Heart left ventricle (tissue), 13 donors: ENCODE data around the gene CTSF.

ENCODE experiments used
- POLR2A ChIP-seq, 2 donors: fragments of 450-650 bp; IDR thresholded peaks; one replicate each; pipeline ENCODE4 v1.6.1; 2017; ENCODE audit warnings: antibody characterized with exemption in 2 of 2, mild to moderate bottlenecking in 2 of 2, moderate library complexity in 2 of 2
- TF ChIP-seq, protein P1 (sequence below), 12 donors: fragments of 200-600 bp; sonication (generic) in 4 of 12; IDR thresholded peaks; one replicate each; pipeline versions ENCODE4 v1.5.0 to v1.8.0; 2018 to 2022; ENCODE audit warnings: antibody characterized with exemption in 12 of 12, mild to moderate bottlenecking in 5 of 12
- donor health status: ischemic (EF 13 %, LVEDD 7.1; RV severe dilation, severe dysfunction).
- donor health status: DM: no; HTN: yes; CAD: no.
- donor health status: DM: no; HTN: no; CAD: no.
- donor health status: ischemic (EF 25% LVEDD 6.9; RV normal size, moderate dysfunction).
- donor health status: ischemic (EF 25% LVEDD 5.7; RV mildly dilated, moderate dysfunction).
- donor health status: ischemic (EF 35%, LVEDD 5.7; RV mildly dilated, moderate dysfunction).
- donor health status: nonischemic (EF 11% LVEDD 7.7; RV severe dilation, severe dysfunction).
- donor health status: DM: yes; HTN: yes; CAD: no.
- donor health status: PGD.
- donor health status: ischemic (EF 29% LVEDD 5.4; RV normal size, mild dysfunction).
- donor health status: nonischemic (EF 23%, LVEDD 6.1; RV moderate dilation, normal function).

DNA sequence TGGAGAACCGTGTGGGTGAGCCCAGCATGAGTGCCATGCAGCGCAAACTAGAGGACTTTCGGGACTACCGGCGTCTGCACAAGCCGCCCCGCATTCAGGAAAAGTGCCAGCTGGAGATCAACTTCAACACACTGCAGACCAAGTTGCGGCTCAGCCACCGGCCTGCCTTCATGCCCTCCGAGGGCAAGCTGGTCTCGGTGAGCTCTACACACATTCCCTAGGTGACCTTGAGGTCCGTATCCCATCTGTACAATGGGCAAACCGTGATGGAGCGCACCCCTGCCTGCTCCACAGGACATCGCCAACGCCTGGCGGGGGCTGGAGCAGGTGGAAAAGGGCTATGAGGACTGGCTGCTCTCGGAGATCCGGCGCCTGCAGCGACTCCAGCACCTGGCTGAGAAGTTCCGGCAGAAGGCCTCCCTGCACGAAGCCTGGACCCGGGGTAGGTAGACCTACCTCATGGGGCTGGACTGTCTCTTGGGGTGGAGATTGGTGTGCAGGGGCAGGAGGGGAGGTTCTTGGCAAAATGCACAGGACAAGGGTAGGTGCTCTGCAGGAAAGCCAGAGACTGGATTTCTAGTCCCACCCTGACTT, 10.6 kb downstream of the CTSF start:
- TF ChIP-seq, protein P1, sequence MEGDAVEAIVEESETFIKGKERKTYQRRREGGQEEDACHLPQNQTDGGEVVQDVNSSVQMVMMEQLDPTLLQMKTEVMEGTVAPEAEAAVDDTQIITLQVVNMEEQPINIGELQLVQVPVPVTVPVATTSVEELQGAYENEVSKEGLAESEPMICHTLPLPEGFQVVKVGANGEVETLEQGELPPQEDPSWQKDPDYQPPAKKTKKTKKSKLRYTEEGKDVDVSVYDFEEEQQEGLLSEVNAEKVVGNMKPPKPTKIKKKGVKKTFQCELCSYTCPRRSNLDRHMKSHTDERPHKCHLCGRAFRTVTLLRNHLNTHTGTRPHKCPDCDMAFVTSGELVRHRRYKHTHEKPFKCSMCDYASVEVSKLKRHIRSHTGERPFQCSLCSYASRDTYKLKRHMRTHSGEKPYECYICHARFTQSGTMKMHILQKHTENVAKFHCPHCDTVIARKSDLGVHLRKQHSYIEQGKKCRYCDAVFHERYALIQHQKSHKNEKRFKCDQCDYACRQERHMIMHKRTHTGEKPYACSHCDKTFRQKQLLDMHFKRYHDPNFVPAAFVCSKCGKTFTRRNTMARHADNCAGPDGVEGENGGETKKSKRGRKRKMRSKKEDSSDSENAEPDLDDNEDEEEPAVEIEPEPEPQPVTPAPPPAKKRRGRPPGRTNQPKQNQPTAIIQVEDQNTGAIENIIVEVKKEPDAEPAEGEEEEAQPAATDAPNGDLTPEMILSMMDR (IDR thresholded peaks at IDR 0.05) = no peak
- TF ChIP-seq POLR2A (IDR thresholded peaks at IDR 0.05) = no peak
